ENCODE results near the gene SOX13.

SOX13 gene

GRCh38 chr1:204130178-204130577 lies 57.3 kb downstream of the SOX13 start:
- DNase-seq (ENCODE audit: low read depth in 1 of 2, low spot score in 1 of 2), result no peak

GRCh38 chr1:204130981-204131892 lies 58.3 kb downstream of the SOX13 start:
- no peak for DNase-seq (ENCODE audit: low read depth in 1 of 2, low spot score in 1 of 2)

GRCh38 chr1:204131978-204132377 lies 59.1 kb downstream of the SOX13 start:
- DNase-seq (ENCODE audit: low read depth in 1 of 2, low spot score in 1 of 2), result no peak

GRCh38 chr1:204132718-204133117 lies 59.8 kb downstream of the SOX13 start:
- no peak for DNase-seq (ENCODE audit: low read depth in 1 of 2, low spot score in 1 of 2)

- no peak for DNase-seq (ENCODE audit: low read depth in 1 of 2, low spot score in 1 of 2)
Observed at GRCh38 chr1:204134103-204134502, 61.2 kb downstream of the SOX13 start.

- DNase-seq (ENCODE audit: low read depth in 1 of 2, low spot score in 1 of 2), result no peak
Observed at GRCh38 chr1:204136814-204137213, 63.9 kb downstream of the SOX13 start.

- no peak for DNase-seq (ENCODE audit: low read depth in 1 of 2, low spot score in 1 of 2)
Observed at GRCh38 chr1:204139088-204139487, 66.2 kb downstream of the SOX13 start.

GRCh38 chr1:204139952-204140351 lies 67.0 kb downstream of the SOX13 start:
- DNase-seq (ENCODE audit: low read depth in 1 of 2, low spot score in 1 of 2), result no peak

GRCh38 chr1:204141131-204141530 lies 68.2 kb downstream of the SOX13 start:
- no peak for DNase-seq (ENCODE audit: low read depth in 1 of 2, low spot score in 1 of 2)

- no peak for DNase-seq (ENCODE audit: low read depth in 1 of 2, low spot score in 1 of 2)
Observed at GRCh38 chr1:204142032-204142974, 69.4 kb downstream of the SOX13 start.

GRCh38 chr1:204143276-204144041 lies 70.5 kb downstream of the SOX13 start:
- DNase-seq (ENCODE audit: low read depth in 1 of 2, low spot score in 1 of 2), result no peak

- DNase-seq (ENCODE audit: low read depth in 1 of 2, low spot score in 1 of 2), result no peak
Observed at GRCh38 chr1:204145033-204145504, 72.2 kb downstream of the SOX13 start.

- no peak for DNase-seq (ENCODE audit: low read depth in 1 of 2, low spot score in 1 of 2)
Observed at GRCh38 chr1:204146309-204146708, 73.4 kb downstream of the SOX13 start.

GRCh38 chr1:204146965-204147364 lies 74.0 kb downstream of the SOX13 start:
- DNase-seq (ENCODE audit: low read depth in 1 of 2, low spot score in 1 of 2), result no peak

- DNase-seq (ENCODE audit: low read depth in 1 of 2, low spot score in 1 of 2), result no peak
Observed at GRCh38 chr1:204147406-204148383, 74.8 kb downstream of the SOX13 start.

GRCh38 chr1:204149107-204149506 lies 76.2 kb downstream of the SOX13 start:
- no peak for DNase-seq (ENCODE audit: low read depth in 1 of 2, low spot score in 1 of 2)

GRCh38 chr1:204149635-204150565 lies 77.0 kb downstream of the SOX13 start:
- DNase-seq (ENCODE audit: low read depth in 1 of 2, low spot score in 1 of 2), result no peak

GRCh38 chr1:204150702-204151551 lies 78.0 kb downstream of the SOX13 start:
- DNase-seq (ENCODE audit: low read depth in 1 of 2, low spot score in 1 of 2), result no peak

All from activated T-helper 1 cell treated with anti-CD3 and anti-CD28 coated beads, Interleukin-2, amount 50 U/mL, for 16 hours (primary cell).